Breast epithelium (tissue), 4 donors: ENCODE data around the gene TRAPPC8. TPM values are rescaled to one million over a fixed set of nuclear protein-coding genes. Genes with fewer than 3 reads are reported as not detected.
"Not testable (repeated sequence)": the region's sequence is repeated elsewhere in the genome, so short reads cannot be mapped to it uniquely, and the experiment has no call there.

ENCODE experiments used
- DNase-seq, 2 donors: peaks; one replicate each; pipeline ENCODE4 v3.0.0-alpha.2; 2019; ENCODE audit warnings: low spot score in 2 of 2
- H3K27ac ChIP-seq, 2 donors: fragments of 200-600 bp; sonication (generic) in 1 of 2; one replicate each; pipeline ENCODE4 v1.5.1; 2016 to 2019; ENCODE audit warnings: mild to moderate bottlenecking in 1 of 2
- H3K27me3 ChIP-seq, 2 donors: fragments of 200-600 bp; sonication (generic) in 1 of 2; one replicate each; pipeline versions ENCODE4 v1.5.1 to v1.6.0; 2017 to 2019; ENCODE audit warnings: control low read depth in 1 of 2, mild to moderate bottlenecking in 1 of 2
- H3K36me3 ChIP-seq: fragments of 200-600 bp; one replicate; pipeline ENCODE4 v1.5.1; 2019
- H3K4me1 ChIP-seq, 2 donors: fragments of 200-600 bp; sonication (generic); one replicate each; pipeline ENCODE4 v1.5.1; 2016 to 2019; ENCODE audit warnings: control low read depth in 1 of 2
- H3K4me3 ChIP-seq, 3 donors: fragments of 200-600 bp; sonication (generic); 1 replicate in 2 of 3; 2 replicates in 1 of 3; pipeline ENCODE4 v1.5.1; 2016 to 2019; ENCODE audit warnings: mild to moderate bottlenecking in 3 of 3, moderate library complexity in 2 of 3
- H3K9me3 ChIP-seq, 2 donors: fragments of 200-600 bp; sonication (generic) in 1 of 2; one replicate each; pipeline ENCODE4 v1.5.1; 2016 to 2019; ENCODE audit warnings: control low read depth in 1 of 2
- POLR2A ChIP-seq: fragments of 450-650 bp; IDR thresholded peaks from one replicate; pipeline ENCODE4 v1.6.1; 2016; ENCODE audit warnings: antibody characterized with exemption, mild to moderate bottlenecking, moderate library complexity
- POLR2AphosphoS5 ChIP-seq, 3 donors: sonication (generic); formaldehyde crosslinking; IDR thresholded peaks; one replicate each; pipeline ENCODE4 v1.6.1; 2017; ENCODE audit warnings: antibody characterized with exemption in 3 of 3
- intact Hi-C: fragments of 100-400 bp; cut with DNase I; formaldehyde crosslinking; loops from one replicate; pipeline ENCODE4 v1.15.1; 2023; ENCODE audit warnings: low total_unique reads
- total RNA-seq, 3 donors: library from RNA; depleted of rRNA; stranded (reverse); fragments of >200 nt; gene quantifications; one replicate each; pipeline ENCODE4 v1.1.0, GENCODE V29; 2016
- TF ChIP-seq, protein P1 (sequence below), 3 donors: fragments of 450-650 bp; IDR thresholded peaks; one replicate each; pipeline ENCODE4 v1.5.1; 2016 to 2017; ENCODE audit warnings: antibody characterized with exemption in 3 of 3, mild to moderate bottlenecking in 3 of 3, moderate library complexity in 3 of 3

TRAPPC8 gene
- total RNA-seq, 3 donors from 2014 or later = 39.8 to 75.2 (median 49.8) TPM

DNA sequence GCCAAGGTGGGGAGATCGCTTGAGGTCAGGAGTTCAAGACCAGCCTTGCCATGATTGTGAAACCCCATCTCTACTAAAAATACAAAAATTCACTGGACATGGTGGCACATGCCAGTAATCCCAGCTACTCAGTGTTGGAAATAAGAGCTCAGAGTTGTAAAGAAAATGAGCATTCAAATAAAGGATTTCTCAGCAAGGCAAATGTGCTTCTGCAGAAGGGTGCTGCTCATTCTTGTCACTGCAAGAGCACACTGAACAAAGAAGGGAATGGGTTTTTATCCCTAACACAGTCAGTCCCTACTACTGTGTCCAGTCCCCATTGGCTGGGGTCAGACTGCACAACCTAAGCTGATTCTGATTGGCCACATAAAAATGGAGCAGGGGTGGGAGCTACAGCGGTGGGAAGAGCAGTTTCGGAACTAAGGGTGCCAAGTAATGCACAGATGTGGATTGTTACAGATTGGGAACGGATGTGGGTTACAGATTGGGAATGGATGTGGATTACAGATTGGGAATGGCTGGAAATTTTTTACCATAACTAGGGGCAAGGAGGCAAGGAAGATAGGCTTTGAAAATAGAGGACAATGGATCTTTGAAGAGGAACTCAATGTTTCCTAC, 31.1 kb upstream of the TRAPPC8 start:
- no peak for TF ChIP-seq POLR2A
- TF ChIP-seq, protein P1, sequence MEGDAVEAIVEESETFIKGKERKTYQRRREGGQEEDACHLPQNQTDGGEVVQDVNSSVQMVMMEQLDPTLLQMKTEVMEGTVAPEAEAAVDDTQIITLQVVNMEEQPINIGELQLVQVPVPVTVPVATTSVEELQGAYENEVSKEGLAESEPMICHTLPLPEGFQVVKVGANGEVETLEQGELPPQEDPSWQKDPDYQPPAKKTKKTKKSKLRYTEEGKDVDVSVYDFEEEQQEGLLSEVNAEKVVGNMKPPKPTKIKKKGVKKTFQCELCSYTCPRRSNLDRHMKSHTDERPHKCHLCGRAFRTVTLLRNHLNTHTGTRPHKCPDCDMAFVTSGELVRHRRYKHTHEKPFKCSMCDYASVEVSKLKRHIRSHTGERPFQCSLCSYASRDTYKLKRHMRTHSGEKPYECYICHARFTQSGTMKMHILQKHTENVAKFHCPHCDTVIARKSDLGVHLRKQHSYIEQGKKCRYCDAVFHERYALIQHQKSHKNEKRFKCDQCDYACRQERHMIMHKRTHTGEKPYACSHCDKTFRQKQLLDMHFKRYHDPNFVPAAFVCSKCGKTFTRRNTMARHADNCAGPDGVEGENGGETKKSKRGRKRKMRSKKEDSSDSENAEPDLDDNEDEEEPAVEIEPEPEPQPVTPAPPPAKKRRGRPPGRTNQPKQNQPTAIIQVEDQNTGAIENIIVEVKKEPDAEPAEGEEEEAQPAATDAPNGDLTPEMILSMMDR (IDR thresholded peaks at IDR 0.05) = no peak
- TF ChIP-seq POLR2AphosphoS5 (IDR thresholded peaks at IDR 0.05) = no peak
- no peak for DNase-seq
- H3K9me3 ChIP-seq = peaks cover 23 to 40% of the 10 kb centered on the region in 2 donors
- H3K36me3 ChIP-seq = no peaks in the 10 kb centered on the region
- H3K4me1 ChIP-seq = no peaks in the 10 kb centered on the region
- H3K4me3 ChIP-seq = no peak overlapping the region
- no peak overlapping the region for H3K27ac ChIP-seq
- no peaks in the 10 kb centered on the region for H3K27me3 ChIP-seq
- intact Hi-C loops = loop anchor here (2.0 kb wide), 1 partner anchor 39 kb away; no protein-coding TSS in a partner anchor

DNA sequence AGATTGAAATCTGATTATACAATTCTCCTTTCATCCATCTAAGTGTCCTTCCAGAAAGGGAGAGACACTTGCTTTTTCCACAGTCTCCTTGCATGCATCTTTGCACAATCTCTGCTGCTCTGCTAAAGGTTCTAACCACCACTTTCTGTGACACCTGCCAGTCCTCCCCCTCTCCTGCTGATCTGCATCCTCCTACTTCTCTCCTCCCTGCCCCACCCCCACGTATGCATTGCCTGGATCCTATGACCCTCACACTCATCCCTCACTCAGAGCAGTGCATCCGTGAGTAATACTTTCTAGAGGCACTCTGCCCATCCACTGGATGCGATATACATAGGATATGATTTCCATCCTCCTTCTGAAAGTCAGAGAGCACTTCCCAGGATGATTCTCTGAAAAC, 27.7 kb upstream of the TRAPPC8 start:
- H3K9me3 ChIP-seq = peaks cover 17 to 26% of the 10 kb centered on the region in 2 donors
- TF ChIP-seq, protein P1 (IDR thresholded peaks at IDR 0.05) = no peak
- TF ChIP-seq POLR2A (no peak), POLR2AphosphoS5 (IDR thresholded peaks at IDR 0.05) (no peak)
- no peak overlapping the region for H3K4me3 ChIP-seq
- intact Hi-C loops = no loop called here
- no peak overlapping the region for H3K27ac ChIP-seq
- DNase-seq = no peak
- no peaks in the 10 kb centered on the region for H3K4me1 ChIP-seq
- no peaks in the 10 kb centered on the region for H3K27me3 ChIP-seq
- no peaks in the 10 kb centered on the region for H3K36me3 ChIP-seq

DNA sequence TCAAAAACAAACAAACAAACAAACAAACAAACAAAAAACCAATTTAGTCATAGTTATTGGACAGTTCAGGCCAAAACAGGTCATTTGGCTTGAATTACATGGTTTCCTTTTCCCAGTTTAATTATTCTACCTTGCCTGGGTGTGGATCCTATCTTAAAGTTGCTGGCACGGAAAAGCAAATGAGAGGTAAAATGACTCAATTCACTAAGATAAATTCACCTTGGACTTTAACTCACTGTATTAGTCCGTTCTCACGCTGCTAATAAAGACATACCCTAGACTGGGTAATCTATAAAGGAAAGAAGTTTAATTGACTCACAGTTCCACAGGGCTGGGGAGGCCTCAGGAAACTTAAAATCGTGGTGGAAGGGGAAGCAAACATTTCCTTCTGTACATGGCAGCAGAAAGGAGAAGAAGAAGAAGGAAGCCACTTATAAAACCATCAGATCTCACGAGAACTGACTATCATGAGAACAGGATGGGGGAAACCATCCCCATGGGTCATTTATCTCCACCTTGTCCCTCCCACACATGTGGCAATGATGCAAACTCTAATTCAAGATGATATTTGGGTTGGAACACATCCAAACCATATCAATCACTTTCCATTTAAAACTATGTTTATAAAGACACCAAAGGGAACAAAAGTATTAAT, 22.5 kb upstream of the TRAPPC8 start:
- no peak for DNase-seq
- Histone ChIP-seq H3K36me3 (no peaks in the 10 kb centered on the region), H3K27me3 (no peaks in the 10 kb centered on the region), H3K9me3 (no peaks in the 10 kb centered on the region), H3K27ac (no peak overlapping the region), H3K4me3 (no peak overlapping the region), H3K4me1 (no peaks in the 10 kb centered on the region)
- intact Hi-C loops = no loop called here
- TF ChIP-seq POLR2AphosphoS5 (IDR thresholded peaks at IDR 0.05) (no peak), POLR2A (no peak)
- TF ChIP-seq, protein P1 (IDR thresholded peaks at IDR 0.05) = no peak

DNA sequence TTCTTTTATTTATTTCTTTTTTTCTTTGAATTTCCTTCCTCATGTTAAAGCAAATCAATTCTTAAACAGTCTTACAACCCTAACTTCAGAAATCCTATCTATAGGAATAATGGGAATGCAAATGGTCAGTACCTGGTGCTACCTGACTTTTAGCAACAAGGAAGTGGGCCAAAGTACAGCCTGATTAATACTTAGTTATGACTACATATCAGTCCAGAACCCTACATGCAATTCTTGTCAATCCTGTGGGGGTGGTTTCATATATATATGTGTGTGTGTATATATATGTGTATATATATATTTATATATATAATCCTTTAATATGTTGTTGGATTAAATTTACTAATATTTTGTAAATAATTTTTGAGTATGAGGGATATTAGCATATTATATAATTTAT, 14.8 kb upstream of the TRAPPC8 start:
- intact Hi-C loops = no loop called here

DNA sequence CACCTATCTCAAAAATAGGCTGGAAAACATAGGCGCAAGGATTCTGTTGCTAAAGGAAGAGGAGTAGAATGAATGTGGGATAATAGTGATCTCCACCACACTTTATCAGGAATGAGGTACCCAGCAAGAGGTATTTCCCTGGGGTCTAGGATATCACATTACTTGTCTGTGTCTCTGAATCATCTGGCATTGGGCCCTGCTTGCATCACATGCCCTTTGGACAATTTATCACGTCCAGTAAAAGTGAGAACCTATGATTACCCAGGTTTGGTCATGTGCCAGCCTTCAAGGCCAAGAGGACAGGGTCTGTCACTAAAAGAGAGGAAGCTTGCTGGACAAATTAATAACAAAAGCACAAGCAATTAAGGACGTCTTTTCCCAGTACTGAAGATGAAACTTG, 11.4 kb upstream of the TRAPPC8 start:
- H3K27ac ChIP-seq = no peak overlapping the region
- no peak overlapping the region for H3K4me3 ChIP-seq
- H3K4me1 ChIP-seq = no peaks in the 10 kb centered on the region
- TF ChIP-seq, protein P1 (IDR thresholded peaks at IDR 0.05) = no peak
- intact Hi-C loops = no loop called here
- H3K27me3 ChIP-seq = no peaks in the 10 kb centered on the region
- H3K9me3 ChIP-seq = no peaks in the 10 kb centered on the region
- DNase-seq = no peak
- no peaks in the 10 kb centered on the region for H3K36me3 ChIP-seq

More for the DNA sequence above, 14.8 kb upstream of the TRAPPC8 start:
- Histone ChIP-seq H3K4me3 (no peak overlapping the region), H3K4me1 (no peaks in the 10 kb centered on the region), H3K27ac (no peak overlapping the region), H3K36me3 (no peaks in the 10 kb centered on the region), H3K9me3 (no peaks in the 10 kb centered on the region), H3K27me3 (no peaks in the 10 kb centered on the region)
- DNase-seq = no peak
- TF ChIP-seq, protein P1 (IDR thresholded peaks at IDR 0.05) = no peak

DNA sequence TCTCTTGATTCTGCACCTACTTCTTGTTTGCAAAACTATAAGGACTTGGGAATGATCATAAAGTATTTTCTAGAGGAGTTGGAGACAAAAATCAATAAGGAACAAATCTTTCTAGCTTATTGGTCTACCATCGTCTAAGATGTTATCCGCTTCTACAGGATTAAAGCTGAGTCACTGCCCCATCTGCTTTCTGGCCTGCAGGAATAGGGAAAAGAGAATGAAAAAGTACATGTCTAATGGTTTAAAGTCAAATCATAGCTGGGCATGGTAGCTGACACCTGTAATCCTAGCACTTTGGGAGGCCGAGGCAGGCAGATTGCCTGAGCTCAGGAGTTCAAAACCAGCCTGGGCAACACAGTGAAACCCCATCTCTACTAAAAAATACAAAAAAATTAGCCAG, 10.8 kb upstream of the TRAPPC8 start:
- H3K36me3 ChIP-seq, H3K27ac ChIP-seq, H3K9me3 ChIP-seq, H3K4me1 ChIP-seq, intact Hi-C loops, DNase-seq, H3K27me3 ChIP-seq, H3K4me3 ChIP-seq: not testable (repeated sequence)
